ENCODE data around the gene FZD2.
"Not testable (repeated sequence)": the region's sequence is repeated elsewhere in the genome, so short reads cannot be mapped to it uniquely, and the experiment has no call there.

The FZD2 gene

DNA sequence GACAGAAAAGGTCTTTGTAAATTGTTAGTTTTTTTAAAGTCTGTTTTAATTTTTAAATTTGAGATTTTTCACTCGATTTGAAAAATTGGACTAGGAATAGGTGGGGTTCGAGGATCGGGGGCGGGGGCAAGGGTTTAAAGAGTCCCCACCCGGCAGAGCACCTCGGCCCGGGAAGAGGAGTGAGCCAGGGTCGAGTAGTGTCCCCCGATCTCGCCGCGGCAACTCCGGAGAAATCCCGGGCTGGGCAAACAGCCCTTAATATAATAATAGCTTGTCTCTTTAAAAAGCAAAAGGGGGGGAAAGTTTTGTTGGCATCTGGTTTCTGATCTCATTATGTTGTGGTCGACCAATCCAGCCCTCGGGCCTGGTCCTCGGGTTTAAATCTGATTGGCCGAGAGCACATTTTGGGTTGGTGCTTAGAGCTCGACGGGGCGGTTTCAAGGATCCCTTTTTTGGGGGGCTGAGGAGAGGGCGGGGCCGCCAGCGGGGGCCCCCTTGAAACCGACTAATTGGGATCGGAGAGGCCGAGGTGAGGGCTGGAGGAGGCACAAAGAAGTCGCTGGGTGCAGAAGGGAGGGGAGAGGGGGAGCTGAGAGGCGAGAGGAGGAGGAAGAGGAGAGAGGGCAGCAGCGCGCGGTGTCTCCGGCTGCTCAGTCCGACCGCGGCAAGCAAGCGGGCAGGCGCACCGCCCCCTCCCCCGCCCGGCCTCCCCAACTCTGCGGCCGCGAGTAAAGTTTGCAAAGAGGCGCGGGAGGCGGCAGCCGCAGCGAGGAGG is at the start of gene FZD2:
Gene FZD2 (plus strand): TSS at position 653 of the 775 bp plus-strand sequence. CDS start 205 bp downstream, outside the sequence.
- POLR2A ChIA-PET, result interaction anchor here (0.6 to 2.4 kb wide), 12 partner anchors 9 to 196 kb away, joined by 3 to 42 read pairs (median 6); no protein-coding TSS in a partner anchor
- H3K4me3 ChIP-seq (ENCODE audit: low read depth, low read length), result peak within 1 kb of the TSS; percentile 90
- CTCF ChIA-PET, result interaction anchor here (1.1 to 6.3 kb wide), 7 partner anchors 10 to 82 kb away, joined by 3 to 53 read pairs (median 4); no protein-coding TSS in a partner anchor
- TF ChIP-seq, protein P1, sequence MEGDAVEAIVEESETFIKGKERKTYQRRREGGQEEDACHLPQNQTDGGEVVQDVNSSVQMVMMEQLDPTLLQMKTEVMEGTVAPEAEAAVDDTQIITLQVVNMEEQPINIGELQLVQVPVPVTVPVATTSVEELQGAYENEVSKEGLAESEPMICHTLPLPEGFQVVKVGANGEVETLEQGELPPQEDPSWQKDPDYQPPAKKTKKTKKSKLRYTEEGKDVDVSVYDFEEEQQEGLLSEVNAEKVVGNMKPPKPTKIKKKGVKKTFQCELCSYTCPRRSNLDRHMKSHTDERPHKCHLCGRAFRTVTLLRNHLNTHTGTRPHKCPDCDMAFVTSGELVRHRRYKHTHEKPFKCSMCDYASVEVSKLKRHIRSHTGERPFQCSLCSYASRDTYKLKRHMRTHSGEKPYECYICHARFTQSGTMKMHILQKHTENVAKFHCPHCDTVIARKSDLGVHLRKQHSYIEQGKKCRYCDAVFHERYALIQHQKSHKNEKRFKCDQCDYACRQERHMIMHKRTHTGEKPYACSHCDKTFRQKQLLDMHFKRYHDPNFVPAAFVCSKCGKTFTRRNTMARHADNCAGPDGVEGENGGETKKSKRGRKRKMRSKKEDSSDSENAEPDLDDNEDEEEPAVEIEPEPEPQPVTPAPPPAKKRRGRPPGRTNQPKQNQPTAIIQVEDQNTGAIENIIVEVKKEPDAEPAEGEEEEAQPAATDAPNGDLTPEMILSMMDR (IDR thresholded peaks at IDR 0.05; ENCODE audit: insufficient read depth, low read length, missing control alignments), result no peak
- peak; percentile 94 for DNase-seq (ENCODE audit: low read depth, low spot score)

DNA sequence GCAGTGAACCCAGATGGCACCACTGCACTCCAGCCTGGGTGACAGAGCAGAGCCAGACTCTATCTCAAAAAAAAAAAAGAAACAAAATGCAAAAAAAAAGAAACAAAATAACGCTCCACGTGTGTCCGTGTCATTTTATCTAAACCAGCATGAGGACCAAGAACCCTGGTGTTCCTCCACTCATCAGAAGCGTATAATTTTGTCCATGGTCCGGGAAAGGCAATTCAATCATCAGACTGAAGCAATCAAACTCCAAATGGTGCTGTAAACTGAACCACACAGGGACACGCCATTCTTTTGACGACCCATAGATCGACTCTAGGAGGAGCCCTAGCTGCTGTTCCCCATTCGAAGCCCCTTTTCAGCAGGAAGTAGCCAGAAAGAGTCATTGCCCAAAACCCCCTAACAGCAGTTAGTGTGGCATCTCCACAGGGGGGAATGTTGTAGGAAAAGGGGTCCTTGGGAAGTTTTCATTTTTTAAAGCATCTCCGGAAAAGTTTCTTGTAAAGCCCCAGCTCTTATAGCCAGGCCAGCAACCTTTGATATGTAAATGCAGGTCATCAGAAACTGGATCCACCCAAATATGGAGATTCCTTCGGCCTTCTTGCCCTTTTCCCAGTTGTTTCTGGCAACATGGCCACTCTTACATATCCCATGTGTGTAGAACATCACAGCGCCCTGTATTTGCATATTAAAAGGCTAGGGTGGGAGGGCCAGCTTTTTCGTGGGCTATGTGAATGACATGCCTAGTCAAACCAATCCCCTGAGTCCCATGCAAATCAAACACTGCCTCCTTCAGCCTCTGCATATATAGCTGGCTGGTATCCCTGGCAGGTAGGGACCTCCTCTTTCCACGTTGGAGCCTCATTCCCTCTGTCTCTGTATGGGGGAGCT is 45.8 kb upstream of the FZD2 start:
- H3K4me3 ChIP-seq (ENCODE audit: low read depth, low read length); DNase-seq (ENCODE audit: low read depth, low spot score); POLR2A ChIA-PET: not testable (repeated sequence)
- CTCF ChIA-PET, result interaction anchor here (0.7 to 1.6 kb wide), 5 partner anchors 8 to 122 kb away, joined by 3 to 11 read pairs (median 3); partner anchors contain the start of gene GPATCH8

DNA sequence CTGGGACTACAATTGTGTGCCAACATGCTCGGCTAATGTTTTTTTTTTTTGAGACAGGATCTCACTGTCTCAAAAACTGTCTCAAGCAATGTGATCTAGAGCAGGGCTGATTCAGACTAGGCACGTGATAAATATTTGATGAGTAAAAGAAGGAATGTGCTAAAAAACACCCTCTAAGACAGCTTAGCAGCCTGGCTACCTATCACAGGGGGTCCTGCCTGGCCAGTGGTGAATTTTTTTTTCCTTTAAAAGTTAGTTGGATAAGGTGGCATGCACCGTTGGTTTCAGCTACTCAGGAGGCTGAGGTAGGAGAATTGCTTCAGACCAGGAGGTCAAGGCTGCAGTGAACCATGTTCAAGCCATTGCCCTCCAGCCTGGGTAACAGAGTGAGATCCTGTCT is 39.3 kb upstream of the FZD2 start:
- POLR2A ChIA-PET, result no interaction called here
- H3K4me3 ChIP-seq (ENCODE audit: low read depth, low read length), result no peak overlapping the region
- TF ChIP-seq, protein P1 (IDR thresholded peaks at IDR 0.05; ENCODE audit: insufficient read depth, low read length, missing control alignments), result no peak
- DNase-seq (ENCODE audit: low read depth, low spot score), result no peak
- CTCF ChIA-PET, result interaction anchor here (0.8 to 1.5 kb wide), 3 partner anchors 14 to 133 kb away, joined by 3 read pairs; partner anchors contain the start of gene GPATCH8

DNA sequence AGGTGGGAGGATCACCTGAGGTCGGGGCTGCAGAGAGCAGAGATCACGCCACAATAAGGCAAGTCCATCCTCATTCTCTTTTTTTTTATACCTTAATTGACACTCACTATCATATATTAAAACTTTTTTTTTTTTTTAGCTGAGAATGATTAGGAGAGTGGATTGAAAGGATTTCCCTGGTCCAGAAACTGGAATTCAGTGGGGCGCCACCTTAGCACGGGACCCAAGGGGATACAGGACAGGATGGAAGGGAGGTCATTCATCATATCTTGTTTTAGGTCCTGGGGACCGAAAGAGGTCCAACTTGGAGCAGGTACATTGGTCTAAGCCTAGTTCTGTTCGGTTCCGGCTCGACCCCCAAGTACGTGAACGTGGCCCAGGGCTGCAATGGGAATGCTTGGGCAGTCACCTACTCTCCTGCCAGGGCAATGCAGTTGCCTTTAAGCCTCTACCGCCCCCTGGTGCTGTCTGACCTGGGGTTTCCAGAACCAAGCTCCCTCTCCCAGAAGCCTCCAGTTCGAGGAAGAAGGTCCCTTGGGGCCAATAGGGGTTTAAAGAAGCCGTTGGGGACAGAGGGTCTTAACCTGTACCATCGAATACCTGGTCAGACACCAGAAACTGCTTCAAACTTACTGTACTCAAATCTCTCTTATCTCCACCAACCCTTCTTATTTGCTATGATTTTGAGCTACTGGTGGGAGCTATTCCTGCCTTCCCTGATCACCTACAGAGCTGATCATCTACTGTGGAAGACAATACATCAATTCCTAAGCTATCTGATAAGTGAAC is 34.2 kb upstream of the FZD2 start:
- TF ChIP-seq, protein P1 (IDR thresholded peaks at IDR 0.05; ENCODE audit: insufficient read depth, low read length, missing control alignments), result peak; percentile 75
- ChIA-PET POLR2A (interaction anchor here (0.5 kb wide), 1 partner anchor 299 kb away, joined by 3 read pairs; no protein-coding TSS in a partner anchor), CTCF (interaction anchor here (0.6 to 4.6 kb wide), 72 partner anchors 9 to 1101 kb away, joined by 3 to 114 read pairs (median 4); partner anchors contain the start of genes FAM171A2, FZD2 and GPATCH8)
- no peak overlapping the region for H3K4me3 ChIP-seq (ENCODE audit: low read depth, low read length)
- no peak for DNase-seq (ENCODE audit: low read depth, low spot score)

DNA sequence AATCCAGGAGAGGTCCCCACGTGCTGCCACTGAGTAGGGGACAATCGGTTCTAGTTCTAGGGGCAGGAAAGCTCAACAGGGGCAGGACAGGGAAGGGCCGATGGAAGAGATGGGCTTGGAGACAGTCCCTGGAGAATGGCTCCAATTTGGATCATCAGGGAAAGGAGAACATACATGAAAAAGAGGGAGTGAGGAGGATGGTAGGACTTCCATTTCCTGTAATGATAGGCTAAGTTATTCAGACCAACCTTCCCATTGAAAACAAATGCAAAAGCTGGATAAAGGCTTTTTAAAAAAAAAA is 33.7 kb upstream of the FZD2 start:
- DNase-seq (ENCODE audit: low read depth, low spot score), result no peak
- TF ChIP-seq, protein P1 (IDR thresholded peaks at IDR 0.05; ENCODE audit: insufficient read depth, low read length, missing control alignments), result no peak
- ChIA-PET CTCF (interaction anchor here (0.6 to 4.6 kb wide), 60 partner anchors 9 to 615 kb away, joined by 3 to 114 read pairs (median 5); partner anchors contain the start of genes FAM171A2, FZD2 and GPATCH8), POLR2A (interaction anchor here (0.5 kb wide), 1 partner anchor 299 kb away, joined by 3 read pairs; no protein-coding TSS in a partner anchor)
- H3K4me3 ChIP-seq (ENCODE audit: low read depth, low read length), result no peak overlapping the region

DNA sequence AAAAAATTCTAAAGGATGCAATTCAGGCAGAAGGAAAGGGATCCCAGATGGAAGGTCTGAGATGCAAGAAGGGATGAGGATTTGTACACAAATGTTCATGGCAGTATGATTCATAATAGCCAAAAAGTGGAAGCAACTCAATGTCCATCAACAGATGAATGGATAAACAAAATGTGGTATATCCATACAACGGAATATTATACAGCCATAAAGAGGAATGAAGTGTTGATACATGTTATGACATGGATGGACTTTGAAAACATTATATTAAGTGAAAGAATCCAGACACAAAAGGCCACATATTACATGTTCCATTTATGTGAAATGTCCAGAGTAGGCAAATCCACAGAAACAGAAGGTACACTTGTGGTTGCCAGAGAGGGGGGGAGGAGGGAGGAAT is 30.2 kb upstream of the FZD2 start:
- DNase-seq (ENCODE audit: low read depth, low spot score), result no peak
- H3K4me3 ChIP-seq (ENCODE audit: low read depth, low read length), result no peak overlapping the region
- TF ChIP-seq, protein P1 (IDR thresholded peaks at IDR 0.05; ENCODE audit: insufficient read depth, low read length, missing control alignments), result no peak
- POLR2A ChIA-PET, result no interaction called here
- CTCF ChIA-PET, result interaction anchor here (1.4 kb wide), 1 partner anchor 57 kb away, joined by 3 read pairs; no protein-coding TSS in a partner anchor
